Measurements from ENCODE around the gene CDK5RAP1.
"Not testable (repeated sequence)": the region's sequence is repeated elsewhere in the genome, so short reads cannot be mapped to it uniquely, and the experiment has no call there.

CDK5RAP1 gene

DNA sequence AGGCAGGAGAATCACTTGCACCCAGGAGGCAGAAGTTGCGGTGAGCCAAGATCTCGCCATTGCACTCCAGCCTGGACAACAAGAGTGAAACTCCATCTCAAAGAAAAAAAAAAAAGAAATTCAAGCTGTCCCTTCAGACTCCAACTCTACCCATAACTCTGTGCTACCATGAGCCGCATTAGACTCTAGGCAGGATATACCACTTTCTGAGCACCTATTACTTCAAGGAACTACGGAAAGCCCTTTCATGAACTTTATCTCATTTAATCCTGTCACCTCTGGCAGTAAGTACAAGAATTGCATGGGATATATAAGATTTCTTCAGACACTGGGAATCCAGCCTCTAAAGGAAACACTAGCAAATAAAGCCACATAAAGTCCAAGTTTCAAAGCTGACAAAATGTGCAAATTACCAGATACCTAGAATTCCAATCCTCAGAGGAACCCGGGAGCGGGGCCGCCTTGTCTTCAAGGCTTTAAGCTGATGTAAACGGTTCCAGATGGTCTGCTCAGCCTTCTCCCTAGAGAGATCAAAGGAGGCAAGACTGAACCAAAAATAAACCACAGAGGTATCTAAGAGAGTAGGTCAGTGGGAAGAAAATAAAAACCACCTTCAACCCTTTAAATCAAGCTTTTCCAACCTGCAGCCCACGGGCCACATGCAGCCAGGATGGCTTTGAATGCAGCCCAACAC is 9.4 kb downstream of the CDK5RAP1 start:
- peak overlapping the region; percentile 78 for H3K4me2 ChIP-seq
- H3K4me1 ChIP-seq: peaks cover 34% of the 10 kb centered on the region
- H3K9ac ChIP-seq: 0 out of 2 replicates have a peak overlapping the region, but pooled peaks have one; percentile 41
- H3K27ac ChIP-seq: peak overlapping the region; percentile 44
- H3K9me3 ChIP-seq: peaks cover 12% of the 10 kb centered on the region; the same call in 1 of the 2 replicates
- TF ChIP-seq Cebpa-rat (IDR thresholded peaks at IDR 0.05): no peak
- no peaks in the 10 kb centered on the region for H3K27me3 ChIP-seq
- H3K36me3 ChIP-seq: peaks cover 84% of the 10 kb centered on the region
- H3K4me3 ChIP-seq: no peak overlapping the region
- H4K20me1 ChIP-seq: peaks cover 20% of the 10 kb centered on the region

DNA sequence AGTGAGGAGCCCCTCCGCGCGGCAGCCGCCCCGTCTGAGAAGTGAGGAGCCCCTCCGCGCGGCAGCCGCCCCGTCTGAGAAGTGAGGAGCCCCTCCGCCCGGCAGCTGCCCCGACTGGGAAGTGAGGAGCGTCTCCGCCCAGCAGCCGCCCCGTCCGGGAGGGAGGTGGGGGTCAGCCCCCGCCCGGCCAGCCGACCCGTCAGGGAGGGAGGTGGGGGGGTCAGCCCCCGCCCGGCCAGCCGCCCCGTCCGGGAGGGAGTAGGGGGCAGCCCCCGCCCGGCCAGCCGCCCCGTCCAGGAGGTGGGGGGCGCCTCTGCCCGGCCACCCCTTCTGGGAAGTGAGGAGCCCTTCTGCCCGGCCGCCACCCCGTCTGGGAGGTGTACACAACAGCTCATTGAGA is 12.0 kb downstream of the CDK5RAP1 start:
- Histone ChIP-seq H3K4me1 (peaks cover 27% of the 10 kb centered on the region), H3K9me3 (peaks cover 12% of the 10 kb centered on the region; the same call in 1 of the 2 replicates), H4K20me1 (peaks cover 15% of the 10 kb centered on the region), H3K36me3 (peaks cover 84% of the 10 kb centered on the region)
- not testable (repeated sequence) for H3K27me3 ChIP-seq, H3K4me2 ChIP-seq, H3K27ac ChIP-seq, H3K4me3 ChIP-seq, H3K9ac ChIP-seq

DNA sequence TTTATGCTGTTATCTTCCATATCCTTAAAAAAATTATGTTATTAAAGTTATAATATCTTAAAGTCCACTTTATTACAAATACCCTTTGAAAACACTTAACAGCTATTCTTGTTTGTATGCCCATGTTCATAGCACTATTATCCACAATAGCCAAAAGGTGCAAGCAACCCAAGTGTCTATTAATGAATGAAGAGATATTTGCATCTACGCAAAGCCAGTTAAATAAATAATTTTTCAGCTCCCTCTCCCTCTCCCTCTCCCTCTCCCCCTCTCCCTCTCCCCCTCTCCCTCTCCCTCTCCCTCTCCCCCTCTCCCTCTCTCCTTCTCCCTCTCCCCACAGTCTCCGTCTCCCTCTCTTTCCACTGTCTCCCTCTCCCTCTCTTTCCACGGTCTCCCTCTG is 13.1 kb downstream of the CDK5RAP1 start:
- H3K4me3 ChIP-seq: no peak overlapping the region
- H3K4me1 ChIP-seq: peaks cover 22% of the 10 kb centered on the region
- TF ChIP-seq Cebpa-rat (IDR thresholded peaks at IDR 0.05): no peak
- H3K27me3 ChIP-seq: no peaks in the 10 kb centered on the region
- no peak overlapping the region for H3K27ac ChIP-seq
- H3K36me3 ChIP-seq: peaks cover 80% of the 10 kb centered on the region
- H3K9ac ChIP-seq: no peak overlapping the region
- peaks cover 12% of the 10 kb centered on the region; the same call in 1 of the 2 replicates for H3K9me3 ChIP-seq
- H3K4me2 ChIP-seq: no peak overlapping the region
- peaks cover 8% of the 10 kb centered on the region for H4K20me1 ChIP-seq

DNA sequence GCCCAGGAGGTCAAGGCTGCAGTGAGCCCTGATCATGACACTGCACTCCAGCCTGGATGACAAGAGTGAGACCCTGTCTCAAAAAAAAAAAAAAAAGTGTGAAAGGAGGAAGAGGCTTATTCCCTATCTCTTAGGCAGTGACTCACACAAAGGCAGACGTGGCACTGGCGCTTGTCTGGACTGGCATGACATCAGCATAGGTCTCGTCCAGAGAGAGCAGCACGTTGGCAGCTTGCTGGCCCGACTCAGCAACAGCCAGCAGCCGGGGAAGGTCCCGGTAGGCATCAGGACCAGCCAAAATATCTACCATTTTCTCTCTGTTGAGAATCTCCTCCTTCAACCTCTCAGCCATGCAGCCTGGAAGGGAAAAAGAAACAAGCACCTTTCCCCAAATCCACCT is 14.1 kb downstream of the CDK5RAP1 start:
- no peak overlapping the region for H3K4me3 ChIP-seq
- peaks cover 81% of the 10 kb centered on the region for H3K36me3 ChIP-seq
- TF ChIP-seq Cebpa-rat (IDR thresholded peaks at IDR 0.05): no peak
- no peaks in the 10 kb centered on the region for H3K27me3 ChIP-seq
- H3K9me3 ChIP-seq: peaks cover 12% of the 10 kb centered on the region; the same call in 1 of the 2 replicates
- peaks cover 3% of the 10 kb centered on the region; the same call in 1 of the 2 replicates for H4K20me1 ChIP-seq
- H3K4me2 ChIP-seq: no peak overlapping the region
- H3K9ac ChIP-seq: no peak overlapping the region
- no peak overlapping the region for H3K27ac ChIP-seq
- H3K4me1 ChIP-seq: peaks cover 11% of the 10 kb centered on the region

DNA sequence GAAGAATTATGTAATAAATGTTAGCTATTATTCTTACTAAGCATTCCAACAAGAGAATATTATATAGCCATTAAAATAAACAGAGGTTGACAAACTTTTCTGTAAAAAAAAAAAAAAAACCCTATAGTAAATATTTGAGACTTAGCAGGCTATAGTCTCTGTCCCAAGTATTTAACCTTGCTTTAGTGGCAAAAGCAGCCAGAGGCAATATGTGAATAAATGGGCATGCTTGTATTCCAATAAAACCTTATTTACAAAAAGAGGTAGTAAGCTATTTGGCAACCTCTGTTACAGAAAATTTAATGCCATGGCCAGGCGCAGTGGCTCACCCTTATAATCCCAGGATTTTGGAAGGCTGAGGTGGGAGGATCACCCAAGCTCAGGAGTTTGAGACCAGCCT is 14.6 kb downstream of the CDK5RAP1 start:
- Histone ChIP-seq H3K27me3 (no peaks in the 10 kb centered on the region), H3K4me3 (no peak overlapping the region), H3K9ac (no peak overlapping the region), H3K4me1 (peaks cover 6% of the 10 kb centered on the region), H4K20me1 (no peaks in the 10 kb centered on the region), H3K36me3 (peaks cover 86% of the 10 kb centered on the region), H3K9me3 (peaks cover 12% of the 10 kb centered on the region; the same call in 1 of the 2 replicates), H3K27ac (no peak overlapping the region), H3K4me2 (no peak overlapping the region)
- no peak for TF ChIP-seq Cebpa-rat (IDR thresholded peaks at IDR 0.05)

DNA sequence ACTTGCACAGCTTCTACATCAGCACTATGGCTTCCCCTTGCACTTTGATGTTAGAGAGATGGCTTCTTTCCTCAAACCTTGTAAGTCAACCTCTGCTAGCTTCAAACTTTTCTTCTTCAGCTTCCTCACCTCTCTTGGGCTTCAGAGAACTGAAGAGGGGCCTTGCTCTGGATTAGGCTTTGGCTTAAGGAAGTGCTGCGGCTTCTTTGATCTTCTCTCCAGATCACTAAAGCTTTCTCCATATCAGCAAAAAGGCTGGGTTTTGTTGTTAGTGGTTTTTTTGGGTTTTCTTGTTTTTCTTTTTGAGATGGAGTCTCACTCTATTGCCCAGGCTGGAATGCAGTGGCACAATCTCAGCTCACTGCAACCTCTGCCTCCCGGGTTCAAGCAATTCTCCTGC is 24.0 kb downstream of the CDK5RAP1 start:
- Histone ChIP-seq H3K9me3 (peaks cover 14% of the 10 kb centered on the region), H3K4me1 (peaks cover 21% of the 10 kb centered on the region), H3K36me3 (peaks cover 90% of the 10 kb centered on the region), H3K27me3 (no peaks in the 10 kb centered on the region), H3K27ac (no peak overlapping the region), H3K4me2 (peak overlapping the region; percentile 26), H3K4me3 (no peak overlapping the region), H3K9ac (no peak overlapping the region), H4K20me1 (no peaks in the 10 kb centered on the region)
- TF ChIP-seq Cebpa-rat (IDR thresholded peaks at IDR 0.05): no peak

DNA sequence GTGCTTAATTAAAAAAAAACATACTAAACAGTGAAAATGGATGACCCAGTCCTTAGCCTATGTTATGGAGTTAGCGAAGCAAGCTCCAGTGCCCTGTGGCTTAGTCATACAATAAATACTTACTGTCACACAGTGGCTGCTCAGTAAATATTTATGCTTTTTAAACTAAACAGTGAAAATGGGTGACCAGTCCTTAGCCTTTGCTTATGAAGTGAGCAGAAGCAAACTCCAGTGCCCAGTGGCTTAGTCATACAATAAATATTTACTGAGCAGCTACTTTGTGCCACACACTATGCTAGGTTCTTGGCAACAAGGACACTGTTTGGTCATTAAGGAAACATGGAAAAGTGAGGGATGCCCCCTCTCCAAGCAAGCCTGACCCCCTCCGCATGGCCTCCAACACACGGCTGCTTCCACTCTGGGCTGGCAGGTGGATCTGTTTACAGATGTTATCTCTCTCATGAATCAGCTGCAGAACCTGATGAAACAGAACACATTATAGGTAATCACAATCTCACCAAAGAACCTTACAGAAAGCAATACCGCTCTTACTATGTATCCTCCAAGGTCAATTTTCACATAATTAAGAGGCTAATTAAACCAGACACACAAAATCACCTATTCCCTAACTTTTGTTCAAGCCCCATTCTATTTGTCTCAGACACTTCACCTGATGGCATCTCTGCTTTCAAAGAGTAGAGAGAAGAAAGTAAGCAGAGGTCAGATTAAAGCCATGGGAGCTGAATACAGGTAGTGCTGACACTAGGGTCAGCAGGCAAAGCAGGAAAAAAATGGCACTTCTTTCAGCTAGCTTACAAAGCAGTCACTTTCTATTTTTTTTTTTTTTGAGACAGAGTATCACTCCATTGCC is 27.3 kb downstream of the CDK5RAP1 start:
- Histone ChIP-seq H3K4me2 (no peak overlapping the region), H4K20me1 (no peaks in the 10 kb centered on the region), H3K27me3 (no peaks in the 10 kb centered on the region), H3K4me1 (peaks cover 52% of the 10 kb centered on the region), H3K9ac (no peak overlapping the region), H3K4me3 (no peak overlapping the region), H3K36me3 (peaks cover 66% of the 10 kb centered on the region), H3K27ac (no peak overlapping the region), H3K9me3 (peaks cover 14% of the 10 kb centered on the region)
- TF ChIP-seq Cebpa-rat (IDR thresholded peaks at IDR 0.05): no peak

DNA sequence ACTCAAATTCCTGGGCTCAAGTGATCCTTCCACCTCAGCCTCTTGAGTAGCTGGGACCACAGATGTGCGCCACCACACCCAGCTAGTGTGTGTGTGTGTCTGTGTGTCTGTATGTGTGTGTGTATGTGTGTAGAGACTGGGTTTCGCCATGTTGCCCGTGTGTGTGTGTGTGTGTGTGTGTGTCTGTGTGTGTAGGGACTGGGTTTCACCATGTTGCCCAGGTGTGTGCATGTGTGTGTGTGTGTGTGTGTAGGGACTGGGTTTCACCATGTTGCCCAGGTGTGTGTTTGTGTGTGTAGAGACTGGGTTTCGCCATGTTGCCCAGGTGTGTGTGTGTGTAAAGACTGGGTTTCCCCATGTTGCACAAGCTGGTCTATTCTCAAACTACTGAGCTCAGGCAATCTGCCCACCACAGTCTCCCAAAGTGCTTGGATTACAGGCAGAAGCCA is 28.3 kb downstream of the CDK5RAP1 start:
- no peaks in the 10 kb centered on the region for H4K20me1 ChIP-seq
- no peak overlapping the region for H3K4me2 ChIP-seq
- H3K4me1 ChIP-seq: peaks cover 49% of the 10 kb centered on the region
- no peak overlapping the region for H3K9ac ChIP-seq
- TF ChIP-seq Cebpa-rat (IDR thresholded peaks at IDR 0.05): no peak
- peaks cover 14% of the 10 kb centered on the region for H3K9me3 ChIP-seq
- peaks cover 67% of the 10 kb centered on the region for H3K36me3 ChIP-seq
- no peak overlapping the region for H3K27ac ChIP-seq
- H3K4me3 ChIP-seq: no peak overlapping the region
- H3K27me3 ChIP-seq: no peaks in the 10 kb centered on the region

DNA sequence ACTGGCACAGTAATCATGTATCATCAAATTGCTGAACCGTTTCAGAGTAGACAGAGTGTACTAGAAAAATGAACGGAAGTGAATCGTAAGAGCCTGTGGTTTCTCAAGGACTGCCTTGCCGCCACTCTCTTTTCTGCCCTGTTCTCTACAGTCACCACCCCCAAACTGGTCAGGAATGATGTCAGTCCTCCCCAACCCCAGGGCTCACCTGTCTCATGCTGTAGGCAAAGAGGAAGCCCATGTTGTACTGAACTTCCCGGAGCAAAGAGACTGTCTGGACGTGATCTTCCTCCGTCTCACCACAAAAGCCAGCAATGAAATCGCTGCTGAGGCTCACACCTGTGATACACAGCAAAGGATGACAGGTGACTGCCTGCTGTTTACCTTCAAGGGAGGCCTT is 31.0 kb downstream of the CDK5RAP1 start:
- Histone ChIP-seq H3K4me1 (peaks cover 41% of the 10 kb centered on the region), H3K4me3 (peak overlapping the region; percentile 21; the same call in 1 of the 2 replicates), H3K4me2 (peak overlapping the region; percentile 90), H3K9ac (peak overlapping the region; percentile 59), H4K20me1 (no peaks in the 10 kb centered on the region), H3K27me3 (no peaks in the 10 kb centered on the region), H3K27ac (peak overlapping the region; percentile 42), H3K9me3 (no peaks in the 10 kb centered on the region), H3K36me3 (peaks cover 68% of the 10 kb centered on the region)
- TF ChIP-seq Cebpa-rat (IDR thresholded peaks at IDR 0.05): no peak

DNA sequence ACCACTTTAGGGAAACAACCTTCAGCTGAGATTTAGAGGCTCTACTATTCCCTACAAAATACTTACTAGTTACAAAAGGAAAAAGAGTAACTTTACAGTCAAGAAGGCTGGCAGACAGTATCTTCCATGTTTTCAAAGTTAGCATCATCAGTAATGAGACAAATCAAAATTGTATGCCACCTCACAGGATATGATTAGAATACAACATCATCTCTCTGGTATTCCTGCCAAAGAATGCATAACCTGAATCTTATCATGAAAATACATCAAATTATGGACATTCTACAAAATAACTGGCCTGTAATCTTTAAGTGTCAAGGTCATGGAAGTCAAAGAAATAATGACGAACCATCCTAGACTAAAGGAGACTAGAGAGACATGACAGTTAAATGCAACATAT is 38.4 kb downstream of the CDK5RAP1 start:
- no peak overlapping the region for H3K9ac ChIP-seq
- H4K20me1 ChIP-seq: no peaks in the 10 kb centered on the region
- H3K4me1 ChIP-seq: no peaks in the 10 kb centered on the region
- H3K27me3 ChIP-seq: no peaks in the 10 kb centered on the region
- H3K4me3 ChIP-seq: no peak overlapping the region
- TF ChIP-seq Cebpa-rat (IDR thresholded peaks at IDR 0.05): no peak
- no peaks in the 10 kb centered on the region for H3K9me3 ChIP-seq
- H3K4me2 ChIP-seq: no peak overlapping the region
- H3K27ac ChIP-seq: no peak overlapping the region
- peaks cover 96% of the 10 kb centered on the region for H3K36me3 ChIP-seq
